GM23338 (cell line): ENCODE results near the gene TMEM213. TPM values are rescaled to one million over a fixed set of nuclear protein-coding genes. Genes with fewer than 3 reads are reported as not detected.

Experiments used
- ATAC-seq: fragments of 200-7000 bp; cut with Tn5 transposase; 3 replicates; pipeline ENCODE4 v1.9.1; 2020
- DNase-seq: peaks from one replicate; pipeline ENCODE4 v3.0.0-alpha.2; 2015; ENCODE audit warnings: low spot score
- H2AFZ ChIP-seq: fragments of 200-600 bp; sonication (generic); 2 replicates; pipeline ENCODE4 v1.8.0; 2016; ENCODE audit warnings: antibody characterized with exemption, mild to moderate bottlenecking, moderate library complexity
- H3F3A ChIP-seq: fragments of 200-600 bp; sonication (generic); replicated peaks from 2 replicates; pipeline ENCODE4 v1.8.0; 2017; ENCODE audit warnings: antibody characterized with exemption, mixed run types, low read depth
- H3K27ac ChIP-seq: fragments of 200-600 bp; sonication (generic); 2 replicates; pipeline ENCODE4 v1.6.1; 2016; ENCODE audit warnings: low read depth
- H3K27me3 ChIP-seq: fragments of 200-600 bp; sonication (generic); 2 replicates; pipeline ENCODE4 v1.8.0; 2016; ENCODE audit warnings: mild to moderate bottlenecking, mixed run types, moderate library complexity; ENCODE audit not compliant: insufficient read depth
- H3K36me3 ChIP-seq: fragments of 200-600 bp; sonication (generic); 2 replicates; pipeline ENCODE4 v1.8.0; 2016; ENCODE audit warnings: mild to moderate bottlenecking; ENCODE audit not compliant: insufficient read depth
- H3K4me1 ChIP-seq: fragments of 200-600 bp; sonication (generic); 2 replicates; pipeline ENCODE4 v1.8.0; 2016; ENCODE audit warnings: mild to moderate bottlenecking, moderate library complexity; ENCODE audit not compliant: insufficient read depth
- H3K4me2 ChIP-seq: fragments of 200-600 bp; sonication (generic); 2 replicates; pipeline ENCODE4 v1.7.1; 2017; ENCODE audit warnings: mixed run types
- H3K4me3 ChIP-seq: fragments of 200-600 bp; sonication (generic); 2 replicates; pipeline ENCODE4 v1.6.1; 2016; ENCODE audit warnings: mixed run types
- H3K79me2 ChIP-seq: fragments of 200-600 bp; sonication (generic); replicated peaks from 2 replicates; pipeline ENCODE4 v1.8.0; 2017; ENCODE audit warnings: mild to moderate bottlenecking; ENCODE audit not compliant: insufficient read depth
- H3K9me2 ChIP-seq: fragments of 200-600 bp; sonication (generic); 2 replicates; pipeline ENCODE4 v1.8.0; 2017; ENCODE audit not compliant: insufficient read depth
- H4K20me1 ChIP-seq: fragments of 200-600 bp; sonication (generic); replicated peaks from 2 replicates; pipeline ENCODE4 v1.8.0; 2017; ENCODE audit warnings: mild to moderate bottlenecking; ENCODE audit not compliant: insufficient read depth
- H3K27ac Mint-ChIP-seq: 2 replicates; pipeline ENCODE4 v1.8.0; 2020; ENCODE audit warnings: inconsistent platforms, mild to moderate bottlenecking, moderate library complexity, mixed read lengths
- H3K27me3 Mint-ChIP-seq: 3 replicates; pipeline ENCODE4 v1.8.0; 2022; ENCODE audit warnings: low read depth, mild to moderate bottlenecking, moderate library complexity, mixed read lengths, inconsistent platforms; ENCODE audit not compliant: insufficient read depth, poor library complexity
- H3K36me3 Mint-ChIP-seq: 3 replicates; pipeline ENCODE4 v1.8.0; 2021; ENCODE audit warnings: low read depth, mild to moderate bottlenecking, inconsistent platforms, moderate library complexity, mixed read lengths
- H3K4me1 Mint-ChIP-seq: 3 replicates; pipeline ENCODE4 v1.8.0; 2020; ENCODE audit warnings: mild to moderate bottlenecking, inconsistent platforms, mixed read lengths
- H3K4me3 Mint-ChIP-seq: 3 replicates; pipeline ENCODE4 v1.8.0; 2021; ENCODE audit warnings: moderate library complexity, mild to moderate bottlenecking, inconsistent platforms, mixed read lengths
- H3K9me3 Mint-ChIP-seq: 3 replicates; pipeline ENCODE4 v1.8.0; 2020; ENCODE audit warnings: moderate library complexity, mild to moderate bottlenecking, inconsistent platforms, mixed read lengths
- CTCF ChIP-seq, 2 experiments: fragments of 200-600 bp in 1 of 2; sonication (generic) in 1 of 2; conservative IDR thresholded peaks; 2 replicates each; pipeline versions ENCODE4 v1.5.1 to v1.6.1; 2016 to 2017; ENCODE audit warnings: antibody characterized with exemption in 2 of 2, low read depth in 2 of 2, mild to moderate bottlenecking in 2 of 2, moderate library complexity in 1 of 2
- EZH2 ChIP-seq: fragments of 200-600 bp; sonication (generic); IDR thresholded peaks from one replicate; pipeline ENCODE4 v1.8.0; 2017; ENCODE audit warnings: antibody characterized with exemption, mild to moderate bottlenecking, low read depth; ENCODE audit not compliant: unreplicated experiment
- REST ChIP-seq: IDR thresholded peaks from one replicate; pipeline ENCODE4 v1.6.1; 2018; ENCODE audit warnings: antibody characterized with exemption; ENCODE audit not compliant: unreplicated experiment
- polyA plus RNA-seq: library from polyadenylated mRNA; unstranded; fragments of >200 nt; fragmentation: Nextera tagmentation; extraction: Ambion mirVana; gene quantifications from 2 replicates; pipeline ENCODE4 v1.2.1, GENCODE V29; 2016
- total RNA-seq: library from RNA; depleted of rRNA; stranded (reverse); fragments of >200 nt; shearing (Covaris generic); gene quantifications from 2 replicates; pipeline ENCODE4 v1.2.3, GENCODE V29; 2014
- TF ChIP-seq, protein P1 (sequence below): fragments of 250-450 bp; sonication (Bioruptor Pico); IDR thresholded peaks from 2 replicates; pipeline ENCODE4 v1.5.0; 2020; ENCODE audit warnings: mild to moderate bottlenecking, moderate library complexity

The TMEM213 gene
- total and polyA plus RNA-seq, 2 experiments from 2014 or later: 0.89 TPM; not detected in 1

GRCh38 chr7:138885383-138886147 lies 87.8 kb downstream of the TMEM213 start (continued):
- TF ChIP-seq, protein P1, sequence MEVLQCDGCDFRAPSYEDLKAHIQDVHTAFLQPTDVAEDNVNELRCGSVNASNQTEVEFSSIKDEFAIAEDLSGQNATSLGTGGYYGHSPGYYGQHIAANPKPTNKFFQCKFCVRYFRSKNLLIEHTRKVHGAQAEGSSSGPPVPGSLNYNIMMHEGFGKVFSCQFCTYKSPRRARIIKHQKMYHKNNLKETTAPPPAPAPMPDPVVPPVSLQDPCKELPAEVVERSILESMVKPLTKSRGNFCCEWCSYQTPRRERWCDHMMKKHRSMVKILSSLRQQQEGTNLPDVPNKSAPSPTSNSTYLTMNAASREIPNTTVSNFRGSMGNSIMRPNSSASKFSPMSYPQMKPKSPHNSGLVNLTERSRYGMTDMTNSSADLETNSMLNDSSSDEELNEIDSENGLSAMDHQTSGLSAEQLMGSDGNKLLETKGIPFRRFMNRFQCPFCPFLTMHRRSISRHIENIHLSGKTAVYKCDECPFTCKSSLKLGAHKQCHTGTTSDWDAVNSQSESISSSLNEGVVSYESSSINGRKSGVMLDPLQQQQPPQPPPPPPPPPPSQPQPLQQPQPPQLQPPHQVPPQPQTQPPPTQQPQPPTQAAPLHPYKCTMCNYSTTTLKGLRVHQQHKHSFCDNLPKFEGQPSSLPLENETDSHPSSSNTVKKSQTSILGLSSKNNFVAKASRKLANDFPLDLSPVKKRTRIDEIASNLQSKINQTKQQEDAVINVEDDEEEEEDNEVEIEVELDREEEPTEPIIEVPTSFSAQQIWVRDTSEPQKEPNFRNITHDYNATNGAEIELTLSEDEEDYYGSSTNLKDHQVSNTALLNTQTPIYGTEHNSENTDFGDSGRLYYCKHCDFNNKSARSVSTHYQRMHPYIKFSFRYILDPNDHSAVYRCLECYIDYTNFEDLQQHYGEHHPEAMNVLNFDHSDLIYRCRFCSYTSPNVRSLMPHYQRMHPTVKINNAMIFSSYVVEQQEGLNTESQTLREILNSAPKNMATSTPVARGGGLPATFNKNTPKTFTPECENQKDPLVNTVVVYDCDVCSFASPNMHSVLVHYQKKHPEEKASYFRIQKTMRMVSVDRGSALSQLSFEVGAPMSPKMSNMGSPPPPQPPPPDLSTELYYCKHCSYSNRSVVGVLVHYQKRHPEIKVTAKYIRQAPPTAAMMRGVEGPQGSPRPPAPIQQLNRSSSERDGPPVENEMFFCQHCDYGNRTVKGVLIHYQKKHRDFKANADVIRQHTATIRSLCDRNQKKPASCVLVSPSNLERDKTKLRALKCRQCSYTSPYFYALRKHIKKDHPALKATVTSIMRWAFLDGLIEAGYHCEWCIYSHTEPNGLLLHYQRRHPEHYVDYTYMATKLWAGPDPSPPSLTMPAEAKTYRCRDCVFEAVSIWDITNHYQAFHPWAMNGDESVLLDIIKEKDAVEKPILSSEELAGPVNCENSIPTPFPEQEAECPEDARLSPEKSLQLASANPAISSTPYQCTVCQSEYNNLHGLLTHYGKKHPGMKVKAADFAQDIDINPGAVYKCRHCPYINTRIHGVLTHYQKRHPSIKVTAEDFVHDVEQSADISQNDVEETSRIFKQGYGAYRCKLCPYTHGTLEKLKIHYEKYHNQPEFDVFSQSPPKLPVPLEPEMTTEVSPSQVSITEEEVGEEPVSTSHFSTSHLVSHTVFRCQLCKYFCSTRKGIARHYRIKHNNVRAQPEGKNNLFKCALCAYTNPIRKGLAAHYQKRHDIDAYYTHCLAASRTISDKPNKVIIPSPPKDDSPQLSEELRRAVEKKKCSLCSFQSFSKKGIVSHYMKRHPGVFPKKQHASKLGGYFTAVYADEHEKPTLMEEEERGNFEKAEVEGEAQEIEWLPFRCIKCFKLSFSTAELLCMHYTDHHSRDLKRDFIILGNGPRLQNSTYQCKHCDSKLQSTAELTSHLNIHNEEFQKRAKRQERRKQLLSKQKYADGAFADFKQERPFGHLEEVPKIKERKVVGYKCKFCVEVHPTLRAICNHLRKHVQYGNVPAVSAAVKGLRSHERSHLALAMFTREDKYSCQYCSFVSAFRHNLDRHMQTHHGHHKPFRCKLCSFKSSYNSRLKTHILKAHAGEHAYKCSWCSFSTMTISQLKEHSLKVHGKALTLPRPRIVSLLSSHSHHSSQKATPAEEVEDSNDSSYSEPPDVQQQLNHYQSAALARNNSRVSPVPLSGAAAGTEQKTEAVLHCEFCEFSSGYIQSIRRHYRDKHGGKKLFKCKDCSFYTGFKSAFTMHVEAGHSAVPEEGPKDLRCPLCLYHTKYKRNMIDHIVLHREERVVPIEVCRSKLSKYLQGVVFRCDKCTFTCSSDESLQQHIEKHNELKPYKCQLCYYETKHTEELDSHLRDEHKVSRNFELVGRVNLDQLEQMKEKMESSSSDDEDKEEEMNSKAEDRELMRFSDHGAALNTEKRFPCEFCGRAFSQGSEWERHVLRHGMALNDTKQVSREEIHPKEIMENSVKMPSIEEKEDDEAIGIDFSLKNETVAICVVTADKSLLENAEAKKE (CRISPR knock-in tag): peak; percentile 53; the same call in 1 of the 2 replicates
- TF ChIP-seq REST: no peak

- H4K20me1 ChIP-seq: no peaks in the 10 kb centered on the region; the same call in 1 of the 2 replicates
- H3K4me2 ChIP-seq: no peak overlapping the region
- no peak for TF ChIP-seq EZH2
- TF ChIP-seq CTCF (conservative IDR thresholded peaks at IDR 0.05; ENCODE audit: low read depth in 2 of 2): peak; percentile 56 to 79
- ATAC-seq (no peak), DNase-seq (peak; percentile 70)
- no peak overlapping the region for H3K27ac ChIP-seq
- Mint-ChIP-seq H3K36me3 (peaks cover 24% of the 10 kb centered on the region), H3K9me3 (no peaks in the 10 kb centered on the region), H3K27ac (no peak overlapping the region), H3K27me3 (peaks cover 8% of the 10 kb centered on the region), H3K4me1 (peaks cover 6% of the 10 kb centered on the region; the same call in 2 of the 3 replicates), H3K4me3 (no peak overlapping the region)
- no peaks in the 10 kb centered on the region for H3K79me2 ChIP-seq
- H3K9me2 ChIP-seq: no peaks in the 10 kb centered on the region
- H3F3A ChIP-seq: 0 out of 2 replicates have a peak, but pooled peaks cover 3% of the 10 kb centered on the region
- H3K4me1 ChIP-seq: no peaks in the 10 kb centered on the region
- H3K27me3 ChIP-seq: no peaks in the 10 kb centered on the region
- H3K4me3 ChIP-seq: no peak overlapping the region
- H2AFZ ChIP-seq: no peak overlapping the region
- H3K36me3 ChIP-seq: peaks cover 3% of the 10 kb centered on the region; the same call in 1 of the 2 replicates
These were observed 88.7 kb downstream of the TMEM213 start for GRCh38 chr7:138886501-138886917.
